Colonic mucosa (tissue), 4 donors: ENCODE results near the gene CNNM3. TPM values are rescaled to one million over a fixed set of nuclear protein-coding genes. Genes with fewer than 3 reads are reported as not detected.

Source experiments
- DNase-seq: peaks from one replicate; pipeline ENCODE4 v3.0.0-alpha.2; 2020
- H3K27ac ChIP-seq: fragments of 200-600 bp; one replicate; pipeline ENCODE4 v1.8.0; 2021
- H3K27me3 ChIP-seq: fragments of 200-600 bp; one replicate; pipeline ENCODE4 v1.8.0; 2021
- H3K36me3 ChIP-seq: fragments of 200-600 bp; one replicate; pipeline ENCODE4 v1.8.0; 2021
- H3K4me1 ChIP-seq: fragments of 200-600 bp; one replicate; pipeline ENCODE4 v1.8.0; 2021; ENCODE audit warnings: mild to moderate bottlenecking
- H3K4me3 ChIP-seq: fragments of 200-600 bp; one replicate; pipeline ENCODE4 v1.8.0; 2021
- H3K9ac ChIP-seq, 2 donors: one replicate each; pipeline ENCODE4 v1.7.0; 2013; ENCODE audit warnings: control low read depth in 2 of 2, low read depth in 2 of 2, low read length in 2 of 2
- H3K9me3 ChIP-seq: fragments of 200-600 bp; one replicate; pipeline ENCODE4 v1.8.0; 2021
- CTCF ChIP-seq: fragments of 200-600 bp; IDR thresholded peaks from one replicate; pipeline ENCODE4 v1.8.0; 2022; ENCODE audit warnings: antibody characterized with exemption, mild to moderate bottlenecking
- intact Hi-C: fragments of 100-400 bp; cut with DNase I; formaldehyde crosslinking; loops from one replicate; pipeline ENCODE4 v1.14.1; 2022
- total RNA-seq, 2 donors: library from RNA; stranded (reverse); fragmentation: NEBNext Ultra II Directional in 1 of 2; extraction: Animal tissue kit (Norgen Biotek cat#: 25700) in 1 of 2; gene quantifications; one replicate each; pipeline ENCODE4 v1.2.1, GENCODE V29; 2021
- donor health status: healthy.
- donor health status: DM: no; HTN: no; CAD: no.
- donor health status: DM: no; HTN: no; CAD: no.

CNNM3 gene
- total RNA-seq, 2 donors from 2014 or later: 24.4 to 33.0 TPM

- no peaks in the 10 kb centered on the region for H3K9me3 ChIP-seq
- H3K4me3 ChIP-seq: no peak overlapping the region
- H3K36me3 ChIP-seq: no peaks in the 10 kb centered on the region
- no peak for TF ChIP-seq CTCF
- intact Hi-C loops: loop anchor here (5.0 kb wide), 1 partner anchor 38 kb away; no protein-coding TSS in a partner anchor
- no peaks in the 10 kb centered on the region for H3K27me3 ChIP-seq
- no peak overlapping the region for H3K27ac ChIP-seq
- no peak for DNase-seq
- H3K9ac ChIP-seq: no peak overlapping the region
- H3K4me1 ChIP-seq: peaks cover 5% of the 10 kb centered on the region
Observed at GRCh38 chr2:96874198-96874831, 58.2 kb downstream of the CNNM3 start.

- no peak overlapping the region for H3K27ac ChIP-seq
- H3K4me3 ChIP-seq: no peak overlapping the region
- H3K4me1 ChIP-seq: peaks cover 5% of the 10 kb centered on the region
- no peak for DNase-seq
- H3K9me3 ChIP-seq: no peaks in the 10 kb centered on the region
- no peak for TF ChIP-seq CTCF
- no peaks in the 10 kb centered on the region for H3K36me3 ChIP-seq
- no peaks in the 10 kb centered on the region for H3K27me3 ChIP-seq
- H3K9ac ChIP-seq: no peak overlapping the region
- intact Hi-C loops: no loop called here
Observed at GRCh38 chr2:96875498-96876268, 59.6 kb downstream of the CNNM3 start.

GRCh38 chr2:96876269-96877041 is 60.4 kb downstream of the CNNM3 start:
- Histone ChIP-seq H3K27me3 (no peaks in the 10 kb centered on the region), H3K9ac (no peak overlapping the region), H3K9me3 (no peaks in the 10 kb centered on the region), H3K27ac (no peak overlapping the region), H3K4me3 (no peak overlapping the region), H3K4me1 (peaks cover 5% of the 10 kb centered on the region), H3K36me3 (no peaks in the 10 kb centered on the region)
- TF ChIP-seq CTCF: no peak
- no peak for DNase-seq
- intact Hi-C loops: no loop called here

- intact Hi-C loops: no loop called here
- no peak for DNase-seq
- Histone ChIP-seq H3K27ac (no peak overlapping the region), H3K36me3 (no peaks in the 10 kb centered on the region), H3K9me3 (no peaks in the 10 kb centered on the region), H3K9ac (no peak overlapping the region), H3K4me1 (peaks cover 5% of the 10 kb centered on the region), H3K4me3 (no peak overlapping the region), H3K27me3 (no peaks in the 10 kb centered on the region)
- TF ChIP-seq CTCF: no peak
Observed at GRCh38 chr2:96877042-96877451, 61.0 kb downstream of the CNNM3 start.

- intact Hi-C loops: no loop called here
- TF ChIP-seq CTCF: no peak
- Histone ChIP-seq H3K27me3 (no peaks in the 10 kb centered on the region), H3K27ac (no peak overlapping the region), H3K9me3 (no peaks in the 10 kb centered on the region), H3K9ac (no peak overlapping the region), H3K4me1 (peaks cover 5% of the 10 kb centered on the region), H3K36me3 (no peaks in the 10 kb centered on the region), H3K4me3 (no peak overlapping the region)
- DNase-seq: no peak
Observed at GRCh38 chr2:96877631-96878092, 61.6 kb downstream of the CNNM3 start.
